K562 (cell line): ENCODE measurements around the gene MED29. TPM values are rescaled to one million over a fixed set of nuclear protein-coding genes. Genes with fewer than 3 reads are reported as not detected.
A peak's percentile ranks its signal among the peaks of the same experiment; 100 is the strongest.

Source experiments
- BACH1 ChIP-seq: fragments of 200-800 bp; sonication (Bioruptor generic); IDR thresholded peaks from 2 replicates; pipeline ENCODE4 v1.6.1; 2016; ENCODE audit warnings: missing genetic modification characterization, missing compliant biosample characterization
- BRCA1 ChIP-seq, 2 experiments: fragments of 450-650 bp in 1 of 2; sonication (generic) in 1 of 2; formaldehyde crosslinking in 1 of 2; IDR thresholded peaks; 2 replicates each; pipeline versions ENCODE4 v1.5.0 to v1.6.1; 2017 to 2020; ENCODE audit warnings: mild to moderate bottlenecking in 1 of 2, missing genetic modification reagents in 1 of 2
- BRF1 ChIP-seq: IDR thresholded peaks from 3 replicates; pipeline ENCODE4 v1.6.1; 2011; ENCODE audit warnings: borderline replicate concordance, mild to moderate bottlenecking; ENCODE audit not compliant: insufficient read length; ENCODE audit errors: extremely low read depth
- CC2D1A ChIP-seq: fragments of 450-650 bp; IDR thresholded peaks from 2 replicates; pipeline ENCODE4 v1.6.1; 2017; ENCODE audit warnings: mild to moderate bottlenecking
- CEBPB ChIP-seq: fragments of 450-650 bp; IDR thresholded peaks from 2 replicates; pipeline ENCODE4 v1.6.1; 2016; ENCODE audit warnings: missing genetic modification characterization, missing compliant biosample characterization
- CREB5 ChIP-seq: fragments of 250-450 bp; sonication (Bioruptor Pico); IDR thresholded peaks from 2 replicates; pipeline ENCODE4 v1.5.0; 2020; ENCODE audit warnings: mild to moderate bottlenecking
- HDAC1 ChIP-seq, 2 experiments: fragments of 450-650 bp; IDR thresholded peaks; 2 replicates each; pipeline ENCODE4 v1.6.1; 2016 to 2017; ENCODE audit warnings: inconsistent platforms in 1 of 2, mild to moderate bottlenecking in 1 of 2, moderate library complexity in 1 of 2
- HDAC3 ChIP-seq: fragments of 450-650 bp; IDR thresholded peaks from 2 replicates; pipeline ENCODE4 v1.6.1; 2018; ENCODE audit warnings: borderline replicate concordance, mild to moderate bottlenecking, moderate library complexity; ENCODE audit not compliant: partially characterized antibody
- HNRNPLL ChIP-seq: fragments of 200-400 bp; formaldehyde crosslinking; IDR thresholded peaks from 2 replicates; pipeline ENCODE4 v1.6.1; 2017; ENCODE audit warnings: low read length, low read depth, mild to moderate bottlenecking; ENCODE audit not compliant: poor library complexity, severe bottlenecking
- NBN ChIP-seq: fragments of 450-650 bp; IDR thresholded peaks from 2 replicates; pipeline ENCODE4 v1.6.1; 2016; ENCODE audit warnings: low read depth, mild to moderate bottlenecking
- NFIC ChIP-seq: fragments of 450-650 bp; IDR thresholded peaks from 2 replicates; pipeline ENCODE4 v1.6.1; 2017; ENCODE audit warnings: mild to moderate bottlenecking, inconsistent platforms
- PCBP1 ChIP-seq: fragments of 200-400 bp; formaldehyde crosslinking; IDR thresholded peaks from 2 replicates; pipeline ENCODE4 v1.6.1; 2018; ENCODE audit warnings: mild to moderate bottlenecking, low read depth, low read length; ENCODE audit not compliant: poor library complexity, severe bottlenecking
- PCBP2 ChIP-seq: fragments of 200-400 bp; formaldehyde crosslinking; IDR thresholded peaks from 2 replicates; pipeline ENCODE4 v1.6.1; 2018; ENCODE audit warnings: low read length, low read depth, mild to moderate bottlenecking, moderate library complexity; ENCODE audit not compliant: poor library complexity, severe bottlenecking
- RBM39 ChIP-seq: fragments of 200-400 bp; formaldehyde crosslinking; optimal IDR thresholded peaks from 2 replicates; pipeline ENCODE3; 2018; ENCODE audit warnings: low read depth, low read length
- SIN3A ChIP-seq, 2 experiments: fragments of 150-350 bp in 1 of 2; IDR thresholded peaks; 2 replicates each; pipeline ENCODE4 v1.6.1; 2011 to 2016; ENCODE audit warnings: borderline replicate concordance in 2 of 2, low read depth in 2 of 2, low read length in 2 of 2, mild to moderate bottlenecking in 2 of 2, moderate library complexity in 2 of 2; ENCODE audit not compliant: control insufficient read depth in 1 of 2
- SMARCA5 ChIP-seq: fragments of 450-650 bp; IDR thresholded peaks from 2 replicates; pipeline ENCODE4 v1.6.1; 2016
- SMARCE1 ChIP-seq: fragments of 450-650 bp; IDR thresholded peaks from 2 replicates; pipeline ENCODE4 v1.7.1; 2016; ENCODE audit warnings: mild to moderate bottlenecking
- SUPT5H ChIP-seq: fragments of 450-650 bp; IDR thresholded peaks from 2 replicates; pipeline ENCODE4 v1.6.1; 2016
- U2AF1 ChIP-seq: fragments of 200-400 bp; formaldehyde crosslinking; optimal IDR thresholded peaks from 2 replicates; pipeline ENCODE3; 2017; ENCODE audit warnings: mild to moderate bottlenecking, low read depth, low read length, moderate library complexity
- ZNF121 ChIP-seq: sonication (generic); formaldehyde crosslinking; conservative IDR thresholded peaks from 2 replicates; pipeline ENCODE4 v1.8.0; 2022; ENCODE audit warnings: missing genetic modification reagents
- ZNF165 ChIP-seq: fragments of 250-450 bp; sonication (Bioruptor Pico); IDR thresholded peaks from 2 replicates; pipeline ENCODE4 v1.4.0; 2020; ENCODE audit warnings: borderline replicate concordance
- ZNF609 ChIP-seq: sonication (generic); formaldehyde crosslinking; IDR thresholded peaks from 2 replicates; pipeline ENCODE4 v1.8.1; 2023; ENCODE audit warnings: missing genetic modification reagents, mild to moderate bottlenecking, borderline replicate concordance
- ZNF75A ChIP-seq: fragments of 450-650 bp; formaldehyde crosslinking; IDR thresholded peaks from 2 replicates; pipeline ENCODE4 v1.4.0; 2020; ENCODE audit warnings: mild to moderate bottlenecking
- polyA plus RNA-seq, 8 experiments: library from polyadenylated mRNA; depleted of rRNA in 4 of 8; stranded (reverse) in 5 of 8; unstranded in 3 of 8; fragments of >200 nt; fragmentation: Nextera tagmentation in 2 of 8; fragmentation: Illumina TruSeq in 1 of 8; extraction: Ambion mirVana in 2 of 8; extraction: Trizol in 1 of 8; gene quantifications; 2 replicates each; pipeline versions ENCODE4 v1.2.1 to v1.2.3, GENCODE V29; 2011 to 2014; ENCODE audit warnings: inconsistent platforms in 1 of 8, missing spikeins in 1 of 8
- total RNA-seq, 7 experiments: library from RNA; depleted of rRNA in 6 of 7; stranded (reverse); fragments of >200 nt in 6 of 7; fragmentation: Illumina TruSeq in 2 of 7; extraction: Trizol in 2 of 7; gene quantifications; 2 replicates each; pipeline versions ENCODE4 v1.2.1 to v1.2.3, GENCODE V29; 2011 to 2021; ENCODE audit warnings: low replicate concordance in 1 of 7

The MED29 gene
- total and polyA plus RNA-seq, 9 of the 15 experiments (the other 6 are each of a cell fraction or from before 2014, with no cell fraction given): 1.8 to 22.6 (median 12.4) TPM

GRCh38 chr19:39397360-39398296 lies 6.5 kb downstream of the MED29 start (continued):
- TF ChIP-seq CC2D1A (peak; percentile 92), ZNF609 (no peak), PCBP2 (no peak), SIN3A (IDR thresholded peaks at IDR 0.05; ENCODE audit: borderline replicate concordance in 2 of 2, control insufficient read depth in 1 of 2, low read depth in 2 of 2, low read length in 2 of 2) (no peak), SMARCA5 (peak; percentile 83; the same call in 1 of the 2 replicates), NFIC (no peak), U2AF1 (no peak), BACH1 (tag) (no peak), PCBP1 (no peak), HNRNPLL (no peak), BRF1 (no peak), HDAC1 (IDR thresholded peaks at IDR 0.05) (0 out of 4 replicates have a peak, but pooled peaks of 1 of the 2 experiments have one; percentile 28), BRCA1 (IDR thresholded peaks at IDR 0.05) (no peak), BRCA1 (CRISPR knock-in tag; IDR thresholded peaks at IDR 0.05) (no peak), CEBPB (no peak), HDAC3 (no peak), SMARCE1 (peak; percentile 25), CREB5 (CRISPR knock-in tag) (no peak), NBN (no peak), SUPT5H (no peak), ZNF165 (no peak), ZNF75A (no peak), RBM39 (no peak), ZNF121 (CRISPR knock-in tag) (peak; percentile 63)
